Lower leg skin (tissue), 3 donors: Measurements from ENCODE around the gene PLK3.

ENCODE experiments used
- CTCF ChIP-seq, 3 donors: fragments of 450-650 bp; IDR thresholded peaks; one replicate each; pipeline ENCODE4 v1.5.1; 2016; ENCODE audit warnings: antibody characterized with exemption in 3 of 3, mild to moderate bottlenecking in 3 of 3, moderate library complexity in 2 of 3
- POLR2A ChIP-seq, 2 donors: fragments of 450-650 bp; IDR thresholded peaks; one replicate each; pipeline ENCODE4 v1.6.1; 2016 to 2017; ENCODE audit warnings: antibody characterized with exemption in 2 of 2, mild to moderate bottlenecking in 1 of 2, moderate library complexity in 1 of 2

- no peak for TF ChIP-seq POLR2A (IDR thresholded peaks at IDR 0.05)
- no peak for TF ChIP-seq CTCF (IDR thresholded peaks at IDR 0.05)
Observed at GRCh38 chr1:44810101-44810761, 10.1 kb downstream of the PLK3 start.
